IPS-11a (cell line): ENCODE measurements around the gene MAPKAPK5.
"Not testable (repeated sequence)": the region's sequence is repeated elsewhere in the genome, so short reads cannot be mapped to it uniquely, and the experiment has no call there.

Source experiments
- H3K4me3 ChIP-seq: one replicate; pipeline ENCODE4 v1.5.1; 2013; ENCODE audit warnings: low read depth, low read length, control low read depth

MAPKAPK5 gene, protein sequence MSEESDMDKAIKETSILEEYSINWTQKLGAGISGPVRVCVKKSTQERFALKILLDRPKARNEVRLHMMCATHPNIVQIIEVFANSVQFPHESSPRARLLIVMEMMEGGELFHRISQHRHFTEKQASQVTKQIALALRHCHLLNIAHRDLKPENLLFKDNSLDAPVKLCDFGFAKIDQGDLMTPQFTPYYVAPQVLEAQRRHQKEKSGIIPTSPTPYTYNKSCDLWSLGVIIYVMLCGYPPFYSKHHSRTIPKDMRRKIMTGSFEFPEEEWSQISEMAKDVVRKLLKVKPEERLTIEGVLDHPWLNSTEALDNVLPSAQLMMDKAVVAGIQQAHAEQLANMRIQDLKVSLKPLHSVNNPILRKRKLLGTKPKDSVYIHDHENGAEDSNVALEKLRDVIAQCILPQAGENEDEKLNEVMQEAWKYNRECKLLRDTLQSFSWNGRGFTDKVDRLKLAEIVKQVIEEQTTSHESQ

DNA sequence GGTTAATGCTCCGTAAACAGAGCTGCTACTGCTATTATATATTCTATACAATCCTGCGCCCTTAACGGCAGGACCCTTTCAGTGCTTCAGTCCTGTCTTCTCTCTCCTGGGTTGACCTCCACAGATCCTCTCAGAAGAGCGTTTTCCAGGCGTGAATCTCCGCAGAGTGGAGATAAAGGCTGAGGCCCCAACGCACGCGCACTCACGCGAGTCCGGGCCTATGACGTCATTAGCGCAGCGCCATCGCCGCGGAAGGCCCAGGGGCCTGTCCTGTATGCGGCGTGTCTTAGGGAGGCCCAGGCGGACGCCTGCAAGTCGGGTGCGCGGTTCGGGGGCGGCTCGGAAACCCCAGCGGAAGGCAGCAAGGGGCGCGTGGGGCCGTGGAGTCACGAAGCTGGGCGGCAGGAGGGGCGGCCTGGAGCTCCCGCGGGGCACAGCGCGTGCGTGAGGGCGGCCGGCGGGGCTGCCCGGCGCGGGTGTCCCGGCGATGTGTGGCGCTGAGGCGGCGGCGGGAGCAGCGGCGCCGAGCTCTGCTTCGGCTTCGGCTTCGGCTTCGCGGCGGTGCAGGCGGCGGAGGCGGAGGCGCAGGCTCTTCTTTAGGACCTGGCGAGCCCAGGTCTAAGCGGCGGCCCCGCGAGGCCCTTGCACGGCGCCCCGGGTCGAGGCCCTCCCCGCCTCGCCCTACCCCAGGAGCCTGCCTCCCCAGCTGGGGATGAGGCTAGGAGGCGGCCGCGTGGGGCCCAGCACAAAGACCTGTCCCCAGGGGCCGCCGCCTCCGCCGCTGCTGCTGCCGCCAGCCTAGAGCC lies at the start of gene MAPKAPK5:
Gene MAPKAPK5, plus strand, starts transcription at position 479 of the 806 bp plus-strand sequence. CDS start 506 bp downstream, outside the sequence.
- peak within 1 kb of the TSS; percentile 86 for H3K4me3 ChIP-seq

DNA sequence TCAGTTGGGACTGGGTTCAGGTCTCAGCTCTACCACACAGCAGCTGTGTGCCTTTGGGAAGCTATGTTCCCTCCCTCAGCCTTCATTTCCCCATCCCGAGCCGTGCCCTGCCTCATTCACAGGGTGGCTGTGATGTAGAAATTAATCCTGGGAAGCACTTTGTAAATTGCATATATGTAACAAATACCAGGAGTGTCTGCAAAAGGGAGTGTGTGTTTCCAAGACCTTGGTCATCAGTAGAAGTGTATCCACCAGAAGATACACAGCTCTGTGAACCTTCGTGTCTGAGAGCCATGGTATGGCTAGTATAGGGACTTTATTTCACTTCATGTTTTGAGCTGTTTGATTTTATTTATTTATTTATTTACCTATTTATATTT lies 49.2 kb upstream of the MAPKAPK5 start:
- no peak overlapping the region for H3K4me3 ChIP-seq

DNA sequence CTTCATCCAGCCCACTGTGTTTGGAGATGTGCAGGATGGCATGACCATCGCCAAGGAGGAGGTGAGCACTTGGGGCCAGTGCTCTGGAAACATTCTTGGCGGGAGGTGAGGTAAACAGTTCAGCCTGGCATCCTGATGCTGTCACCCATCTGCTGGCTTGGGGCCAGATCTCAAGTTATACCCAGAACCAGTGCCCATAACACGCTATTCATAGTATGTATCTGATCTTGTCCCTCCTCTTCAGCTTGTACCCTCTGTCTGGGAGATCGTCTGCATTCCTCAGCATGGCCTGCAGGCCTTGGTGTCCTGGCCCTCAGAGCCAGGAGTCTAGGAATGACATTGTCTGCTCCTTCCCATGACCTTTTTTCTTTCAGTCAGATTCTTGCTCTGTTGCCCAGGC lies 43.8 kb upstream of the MAPKAPK5 start:
- H3K4me3 ChIP-seq, result no peak overlapping the region

DNA sequence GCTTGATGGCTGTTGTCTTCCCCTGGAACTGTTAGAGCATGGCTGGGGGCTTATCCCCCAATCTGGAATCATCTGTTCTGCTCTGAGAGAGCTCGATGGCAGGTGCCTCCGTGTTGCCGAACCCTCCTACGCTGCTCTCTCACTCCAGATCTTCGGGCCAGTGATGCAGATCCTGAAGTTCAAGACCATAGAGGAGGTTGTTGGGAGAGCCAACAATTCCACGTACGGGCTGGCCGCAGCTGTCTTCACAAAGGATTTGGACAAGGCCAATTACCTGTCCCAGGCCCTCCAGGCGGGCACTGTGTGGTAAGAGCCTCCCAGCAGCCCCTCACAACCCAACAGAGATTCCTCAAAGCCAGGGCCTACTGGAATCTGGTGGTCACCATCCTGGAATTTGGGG lies 42.3 kb upstream of the MAPKAPK5 start:
- H3K4me3 ChIP-seq, result no peak overlapping the region

DNA sequence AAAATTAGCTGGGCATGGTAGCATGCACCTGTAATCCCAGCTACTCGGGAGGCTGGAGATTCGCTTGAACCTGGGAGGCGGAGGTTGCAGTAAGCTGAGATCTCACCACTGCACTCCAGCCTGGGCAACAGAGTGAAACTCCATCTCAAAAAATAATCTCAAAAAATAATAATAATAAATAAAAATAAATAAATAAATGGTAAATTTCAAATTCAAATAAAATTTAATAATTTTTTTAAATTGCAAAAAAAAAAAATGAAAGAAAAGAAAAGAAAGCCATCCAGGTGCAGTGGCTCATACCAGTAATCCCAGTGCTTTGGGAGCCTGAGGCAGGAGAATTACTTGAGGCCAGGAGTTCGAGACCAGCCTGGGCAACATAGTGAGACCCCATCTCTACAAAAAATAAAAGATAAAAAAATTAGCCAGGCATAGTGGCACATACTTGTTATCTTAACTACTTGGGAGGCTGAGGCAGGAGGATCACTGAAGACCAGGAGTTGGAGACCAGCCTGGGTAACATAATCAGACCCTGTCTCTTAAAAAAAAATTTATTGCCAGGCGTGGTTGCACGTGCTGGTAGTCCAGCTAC lies 38.9 kb upstream of the MAPKAPK5 start:
- H3K4me3 ChIP-seq, result no peak overlapping the region

DNA sequence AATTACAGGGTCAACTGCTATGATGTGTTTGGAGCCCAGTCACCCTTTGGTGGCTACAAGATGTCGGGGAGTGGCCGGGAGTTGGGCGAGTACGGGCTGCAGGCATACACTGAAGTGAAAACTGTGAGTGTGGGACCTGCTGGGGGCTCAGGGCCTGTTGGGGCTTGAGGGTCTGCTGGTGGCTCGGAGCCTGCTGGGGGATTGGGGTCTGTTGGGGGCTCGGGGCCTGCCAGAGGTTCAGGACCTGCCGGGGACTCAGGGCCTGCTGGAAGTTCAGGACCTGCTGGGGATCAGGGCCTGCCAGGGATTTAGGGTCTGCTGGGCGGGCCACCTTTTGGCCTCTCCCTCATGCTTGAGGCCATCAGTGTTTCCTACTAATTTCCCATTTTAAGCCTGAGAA lies 38.2 kb upstream of the MAPKAPK5 start:
- H3K4me3 ChIP-seq, result no peak overlapping the region

DNA sequence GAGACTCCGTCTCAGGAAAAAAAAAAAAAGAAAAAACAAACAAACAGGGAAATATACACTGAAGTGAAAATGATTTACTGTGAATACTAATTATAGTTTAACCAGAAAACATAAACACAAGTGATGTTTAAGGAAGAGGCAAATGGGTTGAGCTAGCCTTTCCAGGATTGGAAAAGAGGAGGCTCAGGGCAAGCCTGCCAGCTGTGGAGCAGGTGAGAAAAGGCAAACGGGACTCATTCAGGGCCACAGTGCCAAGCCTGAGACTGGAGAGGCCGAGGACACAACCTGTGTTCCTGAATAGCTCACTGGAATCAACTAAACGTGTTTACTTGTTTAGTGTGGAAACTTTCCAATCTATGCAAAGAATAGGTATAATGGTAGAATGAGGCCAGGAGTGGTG lies 35.7 kb upstream of the MAPKAPK5 start:
- H3K4me3 ChIP-seq, result no peak overlapping the region

DNA sequence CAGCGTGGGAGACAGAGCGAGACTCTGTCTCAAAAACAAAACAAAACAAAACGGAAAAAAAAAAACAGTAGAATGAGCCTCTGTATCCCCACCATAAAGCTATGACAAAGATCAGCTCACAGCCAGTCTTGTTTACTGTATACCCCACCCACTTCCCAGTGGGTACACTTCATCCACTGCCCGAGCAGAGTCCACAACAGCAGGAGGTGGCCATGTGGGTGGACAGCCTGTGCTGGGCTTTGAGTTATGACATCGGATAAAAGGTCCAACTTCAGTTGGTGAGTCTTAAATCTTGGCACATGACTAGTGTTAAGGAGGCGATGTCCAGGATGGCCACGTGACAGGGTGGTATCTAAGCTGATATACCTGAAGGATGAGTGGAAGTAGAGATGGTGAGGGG lies 34.8 kb upstream of the MAPKAPK5 start:
- no peak overlapping the region for H3K4me3 ChIP-seq

DNA sequence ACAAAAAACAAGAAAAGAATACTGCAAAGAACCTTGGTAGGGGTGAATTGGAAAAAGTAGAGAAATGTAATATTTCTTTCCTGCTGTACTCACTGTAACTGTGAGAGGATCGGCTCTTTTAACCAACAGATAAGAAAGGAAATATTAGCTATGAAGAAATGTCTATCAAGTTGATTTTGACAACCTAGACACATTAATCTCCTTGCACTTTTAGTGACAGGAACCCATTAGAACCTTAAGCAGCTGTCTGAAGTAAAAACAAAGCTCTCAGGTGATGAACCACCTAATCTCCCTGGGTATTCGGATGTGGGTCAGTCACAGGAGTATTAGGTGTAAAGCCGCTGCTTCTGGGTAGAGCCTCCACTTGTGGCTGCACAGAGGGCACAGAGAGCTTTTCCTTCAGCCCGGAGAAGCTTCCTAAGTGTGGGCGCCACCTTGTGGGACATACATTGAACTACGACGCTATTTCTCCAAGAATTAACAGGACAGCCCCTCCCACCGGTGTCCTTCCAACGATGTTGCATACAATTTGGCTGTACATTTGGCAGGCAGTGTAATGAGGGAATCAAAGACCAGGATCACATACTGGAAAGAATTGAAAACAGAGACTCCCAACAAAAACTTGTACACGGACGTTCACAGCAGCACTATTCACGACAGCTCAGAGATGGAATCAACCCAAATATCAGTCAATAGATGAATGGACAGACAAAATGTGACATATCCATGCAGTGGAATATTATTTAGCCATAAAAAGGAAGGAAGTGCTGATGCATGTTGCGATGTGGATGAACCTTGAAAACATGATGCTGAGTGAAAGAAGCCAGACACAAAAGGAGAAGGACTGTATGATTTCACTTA lies 28.9 kb upstream of the MAPKAPK5 start:
- H3K4me3 ChIP-seq, result no peak overlapping the region

DNA sequence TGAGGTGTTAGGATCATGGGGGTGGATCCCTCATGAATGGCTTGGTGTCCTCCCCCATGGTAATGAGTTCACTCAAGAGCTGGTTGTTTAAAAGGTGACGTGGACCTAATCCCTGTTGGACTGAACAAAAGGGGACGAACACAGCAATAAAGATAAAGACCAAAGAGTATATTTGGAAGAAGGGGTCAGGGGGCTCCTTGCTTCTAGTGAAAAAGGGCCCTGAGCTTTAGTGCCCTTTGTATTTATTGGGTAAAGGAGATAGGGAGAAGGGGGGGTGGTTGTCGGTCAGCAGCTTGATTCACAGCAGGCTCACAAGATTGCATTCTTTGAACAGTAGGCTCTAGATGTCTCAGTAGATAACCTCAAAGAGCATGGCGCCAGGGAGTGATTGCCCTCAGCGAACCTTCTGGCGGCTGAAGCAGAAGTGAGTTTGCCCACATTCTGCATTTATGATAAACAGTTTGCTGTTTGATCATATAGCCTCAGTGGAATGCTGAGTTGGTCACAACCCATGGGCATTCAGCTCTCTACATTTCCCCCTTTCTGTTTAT lies 25.9 kb upstream of the MAPKAPK5 start:
- H3K4me3 ChIP-seq, result no peak overlapping the region

DNA sequence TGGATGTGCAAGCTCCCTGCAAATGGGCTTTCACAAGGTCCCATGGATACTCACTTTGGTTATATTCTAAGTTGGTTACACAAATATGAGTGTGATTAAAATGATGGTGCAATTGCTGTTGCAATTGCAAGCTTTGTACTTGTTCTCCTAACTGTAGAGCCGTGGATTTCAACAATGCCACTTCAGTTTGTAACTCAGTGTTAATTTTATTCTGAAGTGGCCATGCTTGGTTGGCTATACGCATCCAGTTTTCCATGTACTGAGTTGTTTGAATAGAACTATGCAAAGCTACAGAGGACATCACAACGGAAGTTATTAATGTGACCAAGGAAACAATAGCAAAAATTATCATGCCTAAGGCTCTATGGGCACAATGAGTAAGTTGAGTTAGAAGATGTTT lies 25.1 kb upstream of the MAPKAPK5 start:
- H3K4me3 ChIP-seq, result not testable (repeated sequence)

DNA sequence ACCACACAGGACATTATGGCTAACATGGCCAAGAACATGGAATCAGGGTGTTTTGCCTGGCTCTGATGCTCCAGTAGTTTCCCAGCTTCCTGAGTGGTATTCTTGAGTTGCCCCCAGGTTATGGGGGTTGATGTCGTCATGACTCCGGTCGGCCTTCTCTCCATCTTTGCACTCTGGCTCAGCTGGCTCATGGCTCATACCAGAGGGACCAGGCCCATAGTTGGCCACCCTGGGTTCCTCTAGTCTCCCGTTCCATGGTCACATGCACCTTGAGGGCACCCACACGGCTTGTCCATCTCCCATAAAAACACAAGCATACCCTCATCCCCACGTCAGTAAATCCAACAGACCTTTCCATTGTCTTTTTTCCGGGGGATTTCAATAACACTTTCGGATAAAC lies 23.7 kb upstream of the MAPKAPK5 start:
- no peak overlapping the region for H3K4me3 ChIP-seq

DNA sequence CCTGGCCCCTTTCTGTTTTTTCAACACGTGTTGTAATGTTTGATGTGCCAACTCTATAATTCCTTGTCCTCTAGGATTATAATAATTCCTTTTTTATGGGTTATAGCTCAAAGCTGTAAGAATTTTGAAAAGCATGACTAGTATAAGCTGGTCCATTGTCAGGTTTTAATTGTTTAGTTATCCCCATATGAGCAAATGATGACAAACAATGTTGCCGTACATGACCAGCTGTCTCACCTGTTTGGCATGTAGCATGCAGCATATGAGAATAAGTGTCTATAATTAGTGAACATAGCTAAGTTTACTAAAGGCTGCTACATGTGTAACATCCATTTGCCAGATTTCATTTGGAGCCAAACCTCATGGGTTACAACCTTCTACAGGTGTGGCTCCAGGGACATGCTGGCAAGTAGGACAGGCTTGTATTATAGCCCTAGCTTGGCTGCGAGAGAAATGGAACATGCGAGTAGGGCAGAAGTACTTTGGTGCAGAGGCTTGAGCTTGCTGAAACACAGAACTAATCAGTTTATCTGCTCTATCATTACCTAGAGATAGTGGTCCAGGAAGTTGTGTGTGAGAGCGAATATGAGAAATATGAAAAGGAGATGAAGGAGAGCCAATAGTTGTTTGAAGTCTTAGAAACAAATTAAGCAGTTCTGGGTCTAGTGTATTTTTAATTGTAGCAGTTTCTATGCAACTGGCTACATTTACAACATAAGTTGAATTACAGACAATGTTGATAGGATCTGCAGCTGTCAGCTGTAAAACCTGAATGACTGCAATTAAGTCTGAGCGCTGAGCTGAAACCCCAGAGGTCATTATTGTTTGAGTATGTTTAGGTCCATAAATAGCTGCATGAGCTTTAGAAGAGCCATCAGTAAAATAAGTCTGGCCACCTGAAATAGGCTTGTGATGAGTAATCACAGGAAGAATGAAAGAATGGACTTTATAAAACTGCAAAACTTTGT lies 22.6 kb upstream of the MAPKAPK5 start:
- no peak overlapping the region for H3K4me3 ChIP-seq

DNA sequence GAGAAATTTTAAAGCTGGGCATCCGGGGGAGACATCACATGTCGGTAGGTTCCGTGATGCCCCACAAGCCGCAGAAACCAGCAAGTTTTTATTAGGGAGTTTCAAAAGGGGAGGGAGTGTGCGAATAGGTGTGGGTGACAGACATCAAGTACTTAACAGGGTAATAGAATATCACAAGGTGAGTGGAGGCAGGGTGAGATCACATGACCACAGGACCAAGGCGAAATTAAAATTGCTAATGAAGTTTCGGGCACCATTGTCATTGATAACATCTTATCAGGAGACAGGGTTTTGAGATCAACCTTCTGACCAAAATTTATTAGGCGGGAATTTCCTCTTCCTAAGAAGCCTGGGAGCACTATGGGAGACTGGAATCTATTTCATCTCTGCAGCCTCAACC lies 21.2 kb upstream of the MAPKAPK5 start:
- H3K4me3 ChIP-seq, result not testable (repeated sequence)

DNA sequence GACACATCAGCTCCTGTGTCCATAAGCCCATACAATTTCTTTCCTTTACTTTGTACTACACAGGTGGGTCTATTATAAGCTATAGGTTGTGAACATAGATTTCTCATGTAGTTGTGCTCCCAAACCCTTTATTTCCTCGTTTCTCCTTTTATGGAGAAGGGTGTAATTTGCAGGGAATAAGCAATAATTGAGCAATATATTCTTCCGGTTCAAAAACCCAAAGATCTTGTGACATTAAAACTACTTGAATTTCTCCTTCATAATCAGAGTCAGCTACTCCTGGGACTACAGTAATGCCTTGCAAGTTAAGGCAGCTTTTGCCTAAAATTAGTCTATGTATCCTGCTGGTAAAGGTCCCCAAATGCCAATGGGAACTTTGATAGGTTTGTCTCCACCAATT lies 19.1 kb upstream of the MAPKAPK5 start:
- H3K4me3 ChIP-seq, result no peak overlapping the region

DNA sequence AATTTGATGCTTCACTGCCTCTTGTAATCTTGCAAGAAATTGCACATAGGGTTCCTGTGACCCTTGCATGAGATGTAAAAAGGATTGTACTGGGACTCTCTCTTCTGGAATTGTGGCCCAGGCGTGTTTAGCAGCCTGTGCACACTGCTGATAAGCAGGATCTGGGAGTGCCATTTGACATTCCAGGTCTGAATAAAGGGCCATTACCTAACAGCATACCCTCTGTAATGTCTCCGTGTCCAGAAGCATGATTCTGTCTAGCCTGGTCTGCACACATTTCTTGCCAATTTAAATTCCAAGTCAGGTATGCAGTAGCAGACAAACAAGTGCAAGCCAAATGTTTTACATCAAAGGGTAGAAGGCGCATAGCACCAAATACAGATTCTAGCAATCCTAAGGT lies 18.1 kb upstream of the MAPKAPK5 start:
- no peak overlapping the region for H3K4me3 ChIP-seq

DNA sequence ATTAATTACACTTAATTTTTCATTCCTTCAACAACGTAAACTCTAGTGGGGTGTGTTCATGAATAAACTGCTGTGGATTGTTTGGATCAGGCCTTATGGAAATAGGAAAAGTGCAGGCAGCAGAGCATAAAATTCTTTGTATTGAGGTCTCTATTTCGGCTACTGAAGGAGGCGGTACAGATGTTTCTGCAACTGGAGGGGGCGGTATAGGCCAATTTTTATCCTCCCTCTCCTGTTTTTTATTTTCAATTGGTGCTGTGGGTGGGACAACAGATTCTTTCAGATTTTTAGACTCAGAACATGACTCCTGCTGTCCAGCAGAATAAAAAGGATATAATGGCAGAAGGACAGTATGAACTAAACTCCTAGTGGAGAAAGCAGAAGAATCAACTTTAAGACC lies 17.7 kb upstream of the MAPKAPK5 start:
- not testable (repeated sequence) for H3K4me3 ChIP-seq

DNA sequence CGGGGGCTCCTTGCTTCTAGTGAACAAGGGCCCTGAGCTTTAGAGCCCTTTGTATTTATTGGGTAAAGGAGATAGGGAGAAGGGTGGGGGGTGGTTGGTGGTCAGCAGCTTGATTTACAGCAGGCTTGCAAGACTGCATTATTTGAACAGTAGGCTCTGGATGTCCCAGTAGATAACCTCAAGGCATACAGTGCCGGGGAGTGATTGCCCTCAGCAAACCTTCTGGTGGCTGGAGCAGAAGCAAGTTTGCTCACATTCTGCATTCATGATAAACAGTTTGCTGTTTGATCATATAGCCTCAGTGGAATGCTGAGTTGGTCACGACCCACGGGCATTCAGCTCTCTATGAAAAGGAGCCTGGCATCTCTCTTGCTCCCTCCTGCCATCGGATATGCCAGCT lies 16.5 kb upstream of the MAPKAPK5 start:
- H3K4me3 ChIP-seq, result no peak overlapping the region

DNA sequence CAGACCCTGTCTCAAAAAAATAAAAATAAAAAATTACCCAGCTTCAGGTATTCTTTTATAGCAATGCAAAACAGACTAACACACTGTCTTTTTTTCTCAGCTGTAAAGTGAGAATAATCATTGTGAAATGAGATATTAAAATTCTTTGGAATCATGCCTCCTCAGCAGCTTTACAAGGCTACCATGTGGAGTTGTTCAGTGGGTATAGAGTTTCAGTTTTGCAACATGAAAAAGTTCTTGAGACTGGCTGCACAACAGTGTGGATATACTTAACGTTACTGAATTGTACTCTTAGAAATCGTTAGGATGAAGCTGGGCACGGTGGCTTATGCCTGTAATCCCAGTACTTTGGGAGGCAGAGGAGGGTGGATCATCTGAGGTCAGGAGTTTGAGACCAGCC lies 15.7 kb upstream of the MAPKAPK5 start:
- no peak overlapping the region for H3K4me3 ChIP-seq
